Ovary (tissue), 1 donor: ENCODE measurements around the gene IDH3A.

ENCODE experiments used
- EP300 ChIP-seq: sonication (generic); formaldehyde crosslinking; IDR thresholded peaks from one replicate; pipeline ENCODE4 v1.6.1; 2017; ENCODE audit warnings: antibody characterized with exemption
- POLR2A ChIP-seq: fragments of 450-650 bp; IDR thresholded peaks from one replicate; pipeline ENCODE4 v1.6.1; 2017; ENCODE audit warnings: antibody characterized with exemption, mild to moderate bottlenecking, moderate library complexity

GRCh38 chr15:78112551-78112950 is 36.6 kb upstream of the IDH3A start:
- TF ChIP-seq EP300 (no peak), POLR2A (no peak)
